ENCODE measurements around the gene ZNF664. TPM values are rescaled to one million over a fixed set of nuclear protein-coding genes. Genes with fewer than 3 reads are reported as not detected.

The ZNF664 gene
- total and polyA plus RNA-seq, 8 donors = 16.5 to 224 (median 59.3) TPM

GRCh38 chr12:123961585-123962345, 11.2 kb upstream of the ZNF664 start:
- Histone ChIP-seq H3K27me3 (no peaks in the 10 kb centered on the region), H3K9me3 (no peaks in the 10 kb centered on the region), H3K36me3 (no peaks in the 10 kb centered on the region), H3K27ac (peak overlapping the region in 1 of 5 donors; percentile 50), H3K4me1 (peaks cover 0 to 14% (median 5%) of the 10 kb centered on the region in 4 donors), H3K4me3 (no peak overlapping the region)
- intact Hi-C loops (cut with DNase I; ENCODE audit: low total_unique reads) = no loop called here
- TF ChIP-seq POLR2AphosphoS5 (IDR thresholded peaks at IDR 0.05) (no peak), POLR2A (IDR thresholded peaks at IDR 0.05) (no peak), EP300 (IDR thresholded peaks at IDR 0.05) (no peak), CTCF (IDR thresholded peaks at IDR 0.05) (no peak)
- 30 to 58% (median 49%) methylated on average over 12 of the region's 12 CpGs for WGBS, 5 donors
- peak; percentile 48 to 70 for DNase-seq

GRCh38 chr12:123962513-123962912, 10.5 kb upstream of the ZNF664 start:
- TF ChIP-seq POLR2AphosphoS5 (IDR thresholded peaks at IDR 0.05) = no peak
- no peak for TF ChIP-seq POLR2A (IDR thresholded peaks at IDR 0.05)
- TF ChIP-seq EP300 (IDR thresholded peaks at IDR 0.05) = no peak
- no peak for TF ChIP-seq CTCF (IDR thresholded peaks at IDR 0.05)
- Histone ChIP-seq H3K4me1 (peaks cover 0 to 14% (median 5%) of the 10 kb centered on the region in 4 donors), H3K27ac (no peak overlapping the region), H3K4me3 (no peak overlapping the region), H3K9me3 (no peaks in the 10 kb centered on the region), H3K27me3 (no peaks in the 10 kb centered on the region), H3K36me3 (no peaks in the 10 kb centered on the region)
- DNase-seq = no peak
- WGBS, 5 donors = 42 to 70% (median 65%) methylated on average over 5 of the region's 5 CpGs
- intact Hi-C loops (cut with DNase I; ENCODE audit: low total_unique reads) = no loop called here

- intact Hi-C loops (cut with DNase I; ENCODE audit: low total_unique reads) = no loop called here
- H3K4me1 ChIP-seq = peaks cover 0 to 17% (median 6%) of the 10 kb centered on the region in 4 donors
- WGBS, 5 donors = 89 to 90% (median 89%) methylated on average over 4 of the region's 4 CpGs
- no peaks in the 10 kb centered on the region for H3K9me3 ChIP-seq
- H3K27me3 ChIP-seq = no peaks in the 10 kb centered on the region
- no peak for DNase-seq
- H3K36me3 ChIP-seq = no peaks in the 10 kb centered on the region
- TF ChIP-seq EP300 (IDR thresholded peaks at IDR 0.05) = no peak
- no peak for TF ChIP-seq POLR2AphosphoS5 (IDR thresholded peaks at IDR 0.05)
- no peak for TF ChIP-seq POLR2A (IDR thresholded peaks at IDR 0.05)
- no peak for TF ChIP-seq CTCF (IDR thresholded peaks at IDR 0.05)
- no peak overlapping the region for H3K4me3 ChIP-seq
- H3K27ac ChIP-seq = no peak overlapping the region
These were observed 9.2 kb upstream of the ZNF664 start for GRCh38 chr12:123963821-123964220.

DNA sequence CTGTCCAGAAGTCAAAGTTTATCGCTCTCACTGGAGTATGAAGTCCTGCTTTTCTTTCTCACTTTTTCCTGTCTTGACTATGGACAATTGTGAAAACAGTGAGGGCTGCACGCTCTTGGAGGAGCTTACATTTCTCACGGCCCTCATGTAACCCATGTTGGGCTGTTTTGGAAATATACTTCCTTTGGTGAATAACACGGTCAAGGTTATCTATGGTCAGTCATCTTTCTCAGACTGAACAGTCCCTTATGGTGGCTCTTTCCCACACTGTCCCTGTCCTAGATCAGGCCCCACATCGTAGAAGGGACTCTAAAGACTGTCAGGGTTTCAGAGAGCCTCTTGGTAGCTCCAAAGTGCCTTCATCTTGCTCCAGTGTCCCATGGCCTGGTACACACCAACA, 7.6 kb upstream of the ZNF664 start:
- no peaks in the 10 kb centered on the region for H3K36me3 ChIP-seq
- DNase-seq = no peak
- no peaks in the 10 kb centered on the region for H3K27me3 ChIP-seq
- H3K4me3 ChIP-seq = no peak overlapping the region
- 66 to 74% (median 71%) methylated on average over 5 of the region's 5 CpGs for WGBS, 5 donors
- TF ChIP-seq EP300 (IDR thresholded peaks at IDR 0.05) (no peak), CTCF (IDR thresholded peaks at IDR 0.05) (no peak), POLR2A (IDR thresholded peaks at IDR 0.05) (no peak), POLR2AphosphoS5 (IDR thresholded peaks at IDR 0.05) (no peak)
- H3K4me1 ChIP-seq = peaks cover 0 to 31% (median 15%) of the 10 kb centered on the region in 4 donors
- intact Hi-C loops (cut with DNase I; ENCODE audit: low total_unique reads) = no loop called here
- no peak overlapping the region for H3K27ac ChIP-seq
- H3K9me3 ChIP-seq = no peaks in the 10 kb centered on the region
